NCI-H187 treated with DMSO at 0.1 percent for 48 hours (cell line): ENCODE measurements around the gene ZNF552.
"Not testable (repeated sequence)": the region's sequence is repeated elsewhere in the genome, so short reads cannot be mapped to it uniquely, and the experiment has no call there.

Experiments used
- DNase-seq: peaks from one replicate; lab custom pipeline; 2025; lab: John Stamatoyannopoulos, UW

ZNF552 gene

GRCh38 chr19:57814505-57815246 is at the start of gene ZNF552:
ZNF552 (minus strand) TSS chr19:57814913; CDS start chr19:57814743, 170 bp downstream.
- DNase-seq, result peak; percentile 85

DNA sequence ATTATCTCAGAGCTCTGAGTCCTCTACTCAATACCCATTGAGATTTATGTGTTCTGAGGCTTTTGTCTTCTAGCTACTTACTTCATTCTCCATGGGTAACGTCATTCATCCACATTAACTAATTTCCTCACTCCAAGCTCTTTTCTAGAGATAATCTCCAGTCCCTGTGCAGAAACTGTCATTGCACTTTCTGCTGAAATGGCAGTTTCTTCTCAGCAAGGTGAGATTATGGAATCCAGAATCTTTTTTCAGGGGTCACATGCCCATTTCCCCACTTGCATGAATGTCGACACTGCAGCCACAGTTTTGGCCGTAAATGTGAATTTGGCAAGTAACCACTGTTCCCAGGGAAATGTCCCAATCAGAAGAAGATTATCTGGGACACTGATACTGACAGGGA is 47.6 kb upstream of the ZNF552 start:
- DNase-seq, result not testable (repeated sequence)

DNA sequence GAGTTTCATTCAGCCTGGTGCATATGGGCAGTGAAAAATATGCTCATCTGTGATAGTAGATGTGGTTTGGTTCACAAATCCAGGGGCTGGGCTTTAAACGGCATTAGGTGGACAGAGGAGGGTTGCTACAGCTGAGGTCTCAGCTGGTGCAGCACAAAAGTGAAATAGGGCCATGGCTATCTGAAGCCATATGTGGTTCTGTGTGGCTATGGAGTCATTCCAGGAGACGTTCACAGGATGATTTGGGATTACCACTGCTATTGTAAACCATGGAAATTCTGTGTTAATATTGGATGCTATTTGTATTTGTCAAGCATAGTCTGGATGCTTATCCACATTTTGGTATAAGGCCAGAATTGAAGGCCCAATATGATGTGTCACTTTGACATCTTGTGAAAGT is 39.4 kb upstream of the ZNF552 start:
- not testable (repeated sequence) for DNase-seq

GRCh38 chr19:57851812-57852603 is 37.3 kb upstream of the ZNF552 start:
- not testable (repeated sequence) for DNase-seq

- no peak for DNase-seq
Observed at GRCh38 chr19:57850553-57851017, 35.9 kb upstream of the ZNF552 start.

GRCh38 chr19:57849666-57850473 is 35.2 kb upstream of the ZNF552 start, which contains the start of gene ZNF587:
ZNF587 (plus strand) TSS chr19:57849859; CDS start chr19:57850039, 180 bp downstream.
- peak; percentile 7 for DNase-seq

DNA sequence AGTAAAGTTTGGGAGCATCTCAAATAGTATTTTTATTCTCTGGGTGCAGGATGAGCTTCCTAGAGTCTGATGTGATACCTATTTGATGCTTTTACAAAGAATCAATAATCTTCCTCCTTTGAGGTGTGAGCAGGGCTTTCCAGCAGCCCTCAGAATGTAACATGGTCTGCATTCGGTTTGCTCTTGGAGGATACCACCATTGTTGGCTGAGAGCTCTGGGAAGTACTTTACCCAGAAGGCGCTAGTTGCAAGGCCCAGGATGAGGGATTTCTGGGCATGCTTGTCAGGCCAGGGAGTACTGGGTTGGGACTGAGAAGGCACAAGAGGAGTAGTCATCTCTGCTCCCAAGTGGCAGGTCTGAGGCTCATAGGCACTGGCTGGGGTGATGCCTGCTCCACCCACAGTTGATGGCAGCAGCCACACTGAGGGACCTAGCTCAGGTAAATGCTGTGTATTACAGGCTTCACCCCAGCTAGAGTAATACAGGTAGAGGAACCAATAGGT is 34.5 kb upstream of the ZNF552 start:
- not testable (repeated sequence) for DNase-seq

- not testable (repeated sequence) for DNase-seq
Observed at GRCh38 chr19:57847164-57847563, 32.5 kb upstream of the ZNF552 start.

DNA sequence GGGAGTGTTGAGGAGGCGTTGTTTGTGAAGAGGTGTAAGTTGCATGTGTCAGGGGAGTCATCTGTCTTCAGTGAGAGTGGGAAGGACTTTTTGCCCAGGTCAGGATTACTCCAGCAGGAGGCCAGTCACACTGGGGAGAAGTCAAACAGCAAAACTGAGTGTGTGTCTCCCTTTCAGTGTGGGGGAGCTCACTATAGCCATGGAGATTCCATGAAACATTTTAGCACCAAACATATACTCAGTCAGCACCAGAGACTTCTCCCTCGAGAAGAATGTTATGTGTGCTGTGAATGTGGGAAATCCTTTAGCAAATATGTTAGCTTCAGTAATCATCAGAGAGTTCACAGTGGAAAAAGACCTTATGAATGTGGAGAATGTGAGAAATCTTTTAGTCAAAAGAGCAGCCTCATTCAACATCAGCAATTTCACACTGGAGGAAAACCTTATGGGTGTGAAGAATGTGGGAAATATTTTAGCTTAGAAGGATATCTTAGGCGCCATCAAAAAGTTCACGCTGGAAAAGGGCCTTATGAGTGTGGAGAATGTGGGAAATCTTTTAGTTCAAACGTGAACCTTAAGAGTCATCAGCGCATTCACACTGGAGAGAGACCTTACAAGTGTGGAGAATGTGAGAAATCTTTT is 26.5 kb upstream of the ZNF552 start:
- DNase-seq, result no peak

DNA sequence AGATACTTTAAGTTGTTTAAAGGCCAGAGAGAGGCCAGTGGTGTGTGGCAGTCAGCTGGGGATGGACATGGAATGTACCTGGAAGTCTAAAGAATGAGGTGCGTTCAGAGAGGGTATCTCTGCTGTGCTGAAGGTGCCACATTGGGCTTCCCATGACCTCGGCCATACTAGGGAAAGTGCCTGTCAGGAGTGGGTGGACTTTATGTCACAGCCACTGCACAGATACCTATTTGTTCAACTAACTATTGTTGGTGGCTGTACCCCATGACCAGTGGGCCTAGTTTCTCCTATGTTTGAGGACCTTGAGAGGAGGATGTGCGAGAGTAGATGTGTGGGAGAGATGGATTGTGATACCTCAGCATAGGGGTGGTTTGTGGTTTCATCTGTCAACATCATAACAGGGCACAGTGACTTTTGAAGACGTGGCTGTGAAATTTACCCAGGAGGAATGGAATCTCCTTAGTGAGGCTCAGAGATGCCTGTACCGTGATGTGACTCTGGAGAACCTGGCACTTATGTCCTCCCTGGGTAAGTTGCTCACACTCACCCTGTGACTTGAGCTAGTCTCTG is 24.0 kb upstream of the ZNF552 start:
- not testable (repeated sequence) for DNase-seq

GRCh38 chr19:57836991-57837390 is 22.3 kb upstream of the ZNF552 start:
- DNase-seq, result not testable (repeated sequence)

DNA sequence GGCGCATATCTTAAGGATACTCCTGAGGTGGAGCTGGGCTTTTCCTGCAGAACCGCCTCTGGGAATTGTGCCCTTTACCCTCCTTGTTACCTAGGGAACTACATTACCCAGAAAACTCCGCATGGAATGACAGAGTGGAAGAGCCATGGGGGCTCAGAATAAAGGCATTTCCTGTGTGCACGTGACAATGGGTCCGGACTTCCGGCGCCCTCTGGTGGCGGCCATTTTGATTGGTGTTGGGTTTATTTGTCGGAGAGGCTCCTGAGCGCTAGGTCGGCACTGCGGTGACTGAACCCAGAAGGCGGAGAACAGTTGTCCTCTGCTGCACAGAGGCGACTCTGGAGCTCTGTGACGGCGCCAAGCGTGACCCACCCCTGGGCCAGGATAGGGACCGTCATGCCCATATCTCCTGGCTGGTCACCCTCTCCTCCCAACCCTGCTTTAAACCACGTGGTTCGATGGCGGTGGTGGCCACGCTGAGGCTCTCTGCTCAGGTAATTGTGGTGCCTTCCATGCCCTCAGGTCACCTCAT is 15.4 kb upstream of the ZNF552 start, which contains the start of gene ZNF587B:
Gene ZNF587B (plus strand): TSS at position 229 of the 532 bp plus-strand sequence. CDS start 230 bp downstream, at position 459.
- DNase-seq, result no peak

DNA sequence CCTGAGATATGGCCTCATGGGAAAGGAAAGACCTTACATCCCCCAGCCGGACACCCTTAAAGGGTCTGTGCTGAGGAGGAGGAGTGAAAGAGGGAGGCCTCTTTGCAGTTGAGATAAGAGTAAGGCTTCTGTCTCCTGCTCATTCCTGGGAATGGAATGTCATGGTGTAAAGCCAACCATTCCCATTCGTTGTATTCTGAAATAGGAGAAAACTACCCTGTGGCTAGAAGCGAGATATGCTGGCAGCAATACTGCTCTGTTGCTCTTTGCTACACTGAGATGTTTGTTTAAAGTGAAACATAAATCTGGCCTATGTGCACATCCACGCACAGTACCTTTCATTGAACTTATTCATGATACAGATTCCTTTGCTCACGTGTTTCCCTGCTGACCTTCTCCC is 14.6 kb upstream of the ZNF552 start:
- DNase-seq, result no peak

DNA sequence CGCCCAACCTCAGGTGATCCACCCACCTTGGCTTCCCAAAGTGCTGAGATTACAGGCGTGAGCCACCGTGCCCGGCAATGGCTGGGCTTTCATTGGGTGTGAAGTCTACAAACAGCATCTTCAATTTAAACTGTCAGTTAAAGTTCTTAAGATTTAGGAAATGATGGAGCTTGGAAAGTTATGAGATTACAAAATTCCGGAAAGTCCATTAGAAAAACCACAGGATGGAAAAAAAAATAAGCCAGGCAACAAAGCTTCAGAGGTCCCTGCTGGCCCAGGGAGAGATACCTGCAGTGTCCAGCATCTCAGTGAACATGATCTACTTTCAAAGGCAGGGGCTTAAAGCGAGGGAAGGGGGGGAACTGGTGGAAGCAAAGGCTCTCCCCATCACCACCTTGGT is 10.8 kb upstream of the ZNF552 start:
- DNase-seq, result no peak

DNA sequence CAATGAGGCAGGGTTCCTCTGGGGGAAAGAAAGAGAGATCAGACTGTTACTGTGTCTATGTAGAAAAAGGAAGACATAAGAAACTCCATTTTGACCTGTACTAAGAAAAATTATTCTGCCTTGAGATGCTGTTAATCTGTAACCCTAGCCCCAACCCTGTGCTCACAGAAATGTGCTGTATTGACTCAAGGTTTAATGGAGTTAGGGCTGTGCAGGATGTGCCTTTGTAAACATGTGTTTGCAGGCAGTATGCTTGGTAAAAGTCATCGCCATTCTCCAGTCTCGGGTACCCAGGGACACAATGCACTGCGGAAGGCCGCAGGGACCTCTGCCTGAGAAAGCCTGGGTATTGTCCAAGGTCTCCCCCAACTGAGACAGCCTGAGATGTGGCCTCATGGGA is 8.9 kb upstream of the ZNF552 start:
- not testable (repeated sequence) for DNase-seq

DNA sequence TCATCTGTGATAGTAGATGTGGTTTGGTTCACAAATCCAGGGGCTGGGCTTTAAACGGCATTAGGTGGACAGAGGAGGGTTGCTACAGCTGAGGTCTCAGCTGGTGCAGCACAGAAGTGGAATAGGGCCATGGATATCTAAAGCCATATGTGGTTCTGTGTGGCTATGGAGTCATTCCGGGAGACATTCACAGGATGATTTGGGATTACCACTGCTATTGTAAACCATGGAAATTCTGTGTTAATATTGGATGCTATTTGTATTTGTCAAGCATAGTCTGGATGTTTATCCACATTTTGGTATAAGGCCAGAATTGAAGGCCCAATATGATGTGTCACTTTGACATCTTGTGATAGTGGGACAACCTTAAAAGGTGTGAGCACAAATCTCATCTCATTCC is 8.4 kb upstream of the ZNF552 start:
- DNase-seq, result not testable (repeated sequence)

DNA sequence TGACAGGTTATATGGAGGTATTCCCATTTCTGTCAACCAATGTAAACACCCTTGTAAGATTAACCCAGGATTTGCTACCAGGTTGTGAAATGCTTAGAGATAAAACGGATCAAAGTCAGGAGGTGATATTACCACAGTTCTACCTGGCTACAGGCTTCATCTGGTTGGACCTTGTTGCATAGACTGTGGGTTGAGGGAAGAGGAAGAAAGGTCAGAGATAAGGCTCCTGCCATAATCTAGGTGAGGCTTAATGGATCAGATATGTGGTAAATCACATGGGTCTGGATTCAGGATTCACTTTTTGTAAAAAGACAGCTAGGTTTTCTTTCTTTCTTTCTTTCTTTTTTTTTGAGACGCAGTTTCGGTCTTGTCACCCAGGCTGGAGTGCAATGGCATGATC is 6.8 kb upstream of the ZNF552 start:
- not testable (repeated sequence) for DNase-seq

DNA sequence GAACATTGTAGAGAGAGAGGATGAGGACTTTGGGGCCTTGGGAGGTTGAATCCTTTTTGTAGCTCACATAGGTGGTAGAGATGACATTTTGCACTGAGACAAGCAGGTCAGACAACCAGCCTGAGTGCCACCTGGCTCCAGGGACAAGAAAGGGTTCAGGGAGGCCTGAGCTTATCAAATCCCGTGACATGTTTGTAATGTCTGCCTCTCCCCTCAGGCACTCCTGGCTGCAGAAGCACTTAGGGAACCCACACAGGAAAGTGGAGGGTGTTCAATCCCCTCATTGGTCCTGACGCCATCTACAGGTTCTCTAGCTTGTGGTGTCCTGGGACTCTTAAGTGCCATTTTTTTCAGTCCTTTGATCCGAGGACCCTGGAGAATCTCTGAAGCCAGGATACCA is 6.4 kb upstream of the ZNF552 start:
- not testable (repeated sequence) for DNase-seq

DNA sequence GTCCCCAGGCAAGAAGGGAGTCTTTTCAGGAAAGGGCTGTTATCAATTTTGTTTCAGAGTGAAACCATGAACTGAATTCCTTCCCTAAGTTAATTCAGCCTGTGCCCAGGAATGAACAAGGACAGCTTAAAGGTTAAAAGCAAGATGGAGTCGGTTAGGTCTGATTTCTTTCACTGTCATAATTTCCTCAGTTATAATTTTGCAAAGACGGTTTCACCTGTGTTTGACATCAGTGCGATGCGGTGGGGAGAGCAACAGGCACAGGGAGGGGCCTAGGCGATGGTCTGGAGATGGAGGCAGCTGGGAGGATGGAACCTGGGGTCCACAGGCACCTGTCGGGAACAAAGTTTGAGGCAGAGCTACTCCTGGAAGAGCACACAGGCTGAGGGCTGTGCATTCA is 5.9 kb upstream of the ZNF552 start:
- no peak for DNase-seq

DNA sequence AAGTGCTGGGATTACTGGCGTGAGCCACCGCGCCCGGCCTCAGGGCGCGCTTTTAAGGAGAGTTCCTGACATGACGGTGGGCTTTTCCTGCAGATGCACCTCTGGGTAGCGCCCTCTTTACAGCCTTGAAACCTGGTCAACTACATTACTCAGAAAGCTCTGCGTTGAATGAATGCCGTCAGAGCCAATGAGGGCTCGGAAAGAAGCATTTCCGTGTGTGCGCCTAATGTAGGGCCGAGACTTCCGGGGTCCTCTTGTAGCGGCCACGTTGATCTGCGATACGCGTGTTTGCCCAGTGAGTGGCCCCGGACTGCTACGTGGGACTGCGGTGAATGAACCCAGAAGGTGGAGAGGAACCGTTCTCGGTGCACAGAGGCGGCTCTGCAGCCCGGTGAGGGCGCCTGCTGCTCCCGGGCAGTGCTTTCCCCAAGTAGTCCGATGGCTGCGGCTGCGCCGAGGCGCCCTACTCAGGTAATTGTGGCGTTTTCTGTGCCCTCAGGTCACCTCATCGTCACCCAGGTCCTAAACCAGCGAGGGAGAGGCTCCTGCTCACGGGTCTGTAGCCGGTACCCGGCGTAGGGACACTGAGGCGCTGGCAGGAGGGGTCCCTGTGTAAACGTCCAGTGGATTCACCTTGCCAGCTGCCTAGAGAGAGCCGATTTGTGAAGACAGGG is 4.9 kb upstream of the ZNF552 start:
- peak; percentile 62 for DNase-seq
